ENCODE measurements around the gene USP54. TPM values are rescaled to one million over a fixed set of nuclear protein-coding genes. Genes with fewer than 3 reads are reported as not detected.

Gene USP54
- total and polyA plus RNA-seq, 9 donors: 8.0 to 72.7 (median 32.0) TPM

DNA sequence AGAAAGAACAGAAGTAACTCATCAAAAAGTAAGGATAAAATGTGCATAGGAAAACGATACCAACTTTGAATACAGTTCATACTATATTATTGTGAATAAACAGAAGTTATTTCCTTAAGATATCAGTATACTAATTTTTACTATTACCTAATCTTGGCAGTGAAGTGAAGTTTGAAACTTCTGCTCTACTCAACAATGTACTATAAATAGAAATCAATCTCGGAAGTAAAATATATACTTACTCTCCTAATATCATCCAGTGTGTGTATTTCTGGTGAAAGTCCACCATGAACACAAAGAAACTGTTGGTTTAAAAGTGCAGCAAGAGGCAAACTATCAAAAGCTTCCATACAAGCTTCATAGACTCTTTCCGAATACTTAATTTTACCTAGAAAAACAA, 119.9 kb downstream of the USP54 start:
- no peaks in the 10 kb centered on the region for H3K4me1 ChIP-seq (ENCODE audit: insufficient read depth)
- no peaks in the 10 kb centered on the region for H3K9me3 ChIP-seq
- DNase-seq: no peak
- 51 to 60% (median 58%) methylated on average over 3 of the region's 3 CpGs for WGBS, 3 donors
- no peaks in the 10 kb centered on the region for H3K27me3 ChIP-seq
- TF ChIP-seq, protein P1, sequence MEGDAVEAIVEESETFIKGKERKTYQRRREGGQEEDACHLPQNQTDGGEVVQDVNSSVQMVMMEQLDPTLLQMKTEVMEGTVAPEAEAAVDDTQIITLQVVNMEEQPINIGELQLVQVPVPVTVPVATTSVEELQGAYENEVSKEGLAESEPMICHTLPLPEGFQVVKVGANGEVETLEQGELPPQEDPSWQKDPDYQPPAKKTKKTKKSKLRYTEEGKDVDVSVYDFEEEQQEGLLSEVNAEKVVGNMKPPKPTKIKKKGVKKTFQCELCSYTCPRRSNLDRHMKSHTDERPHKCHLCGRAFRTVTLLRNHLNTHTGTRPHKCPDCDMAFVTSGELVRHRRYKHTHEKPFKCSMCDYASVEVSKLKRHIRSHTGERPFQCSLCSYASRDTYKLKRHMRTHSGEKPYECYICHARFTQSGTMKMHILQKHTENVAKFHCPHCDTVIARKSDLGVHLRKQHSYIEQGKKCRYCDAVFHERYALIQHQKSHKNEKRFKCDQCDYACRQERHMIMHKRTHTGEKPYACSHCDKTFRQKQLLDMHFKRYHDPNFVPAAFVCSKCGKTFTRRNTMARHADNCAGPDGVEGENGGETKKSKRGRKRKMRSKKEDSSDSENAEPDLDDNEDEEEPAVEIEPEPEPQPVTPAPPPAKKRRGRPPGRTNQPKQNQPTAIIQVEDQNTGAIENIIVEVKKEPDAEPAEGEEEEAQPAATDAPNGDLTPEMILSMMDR (IDR thresholded peaks at IDR 0.05): no peak
- TF ChIP-seq EP300 (IDR thresholded peaks at IDR 0.05) (no peak), POLR2A (IDR thresholded peaks at IDR 0.05) (no peak)
- intact Hi-C loops (cut with DNase I): no loop called here
- H3K4me3 ChIP-seq: no peak overlapping the region
- no peak overlapping the region for H3K27ac ChIP-seq
- H3K36me3 ChIP-seq: no peaks in the 10 kb centered on the region

DNA sequence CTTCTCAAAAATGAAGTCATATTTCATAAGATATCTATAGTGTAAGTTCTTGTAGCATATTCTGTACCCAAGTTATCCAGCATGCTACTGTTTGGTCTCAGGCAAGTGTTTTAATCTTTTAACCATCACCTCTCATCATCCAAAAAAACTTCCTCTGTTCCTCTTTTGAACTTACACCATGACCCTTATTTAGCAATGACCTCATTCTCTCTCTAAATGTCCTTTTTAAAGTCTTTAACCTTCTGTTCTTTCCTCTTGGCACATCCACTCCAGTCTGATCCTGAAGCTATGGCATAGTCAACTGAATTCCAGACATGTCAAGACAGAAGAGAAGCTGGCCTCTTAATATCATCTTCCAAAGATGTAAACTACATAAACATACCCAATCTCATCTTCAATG, 121.6 kb downstream of the USP54 start:
- Histone ChIP-seq H3K4me3 (no peak overlapping the region), H3K36me3 (no peaks in the 10 kb centered on the region), H3K27ac (no peak overlapping the region), H3K9me3 (no peaks in the 10 kb centered on the region), H3K27me3 (no peaks in the 10 kb centered on the region), H3K4me1 (ENCODE audit: insufficient read depth) (no peaks in the 10 kb centered on the region)
- TF ChIP-seq POLR2A (IDR thresholded peaks at IDR 0.05) (no peak), EP300 (IDR thresholded peaks at IDR 0.05) (no peak)
- TF ChIP-seq, protein P1 (IDR thresholded peaks at IDR 0.05): no peak
- DNase-seq: no peak
- intact Hi-C loops (cut with DNase I): no loop called here

DNA sequence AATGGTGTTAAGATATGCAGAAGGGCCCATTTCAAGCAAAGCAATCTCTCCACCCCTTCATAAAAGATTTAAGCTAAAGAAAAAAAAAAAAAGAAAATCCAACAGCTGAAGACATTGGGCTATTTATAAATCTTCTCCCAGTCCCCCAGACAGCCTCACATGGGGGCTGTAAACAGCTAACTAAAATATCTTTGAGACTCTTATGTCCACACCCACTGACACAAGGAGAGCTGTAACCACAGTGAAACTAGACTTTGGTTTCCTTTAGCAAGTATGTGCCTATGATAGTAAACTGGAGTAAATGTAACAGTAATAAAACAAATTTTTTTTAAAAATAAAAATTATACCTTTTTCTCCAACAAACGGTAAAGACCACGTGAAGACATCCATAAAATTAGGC, 123.9 kb downstream of the USP54 start:
- no peaks in the 10 kb centered on the region for H3K27me3 ChIP-seq
- DNase-seq: no peak
- WGBS, 3 donors: 35 to 77% (median 43%) methylated on average over 2 of the region's 2 CpGs

DNA sequence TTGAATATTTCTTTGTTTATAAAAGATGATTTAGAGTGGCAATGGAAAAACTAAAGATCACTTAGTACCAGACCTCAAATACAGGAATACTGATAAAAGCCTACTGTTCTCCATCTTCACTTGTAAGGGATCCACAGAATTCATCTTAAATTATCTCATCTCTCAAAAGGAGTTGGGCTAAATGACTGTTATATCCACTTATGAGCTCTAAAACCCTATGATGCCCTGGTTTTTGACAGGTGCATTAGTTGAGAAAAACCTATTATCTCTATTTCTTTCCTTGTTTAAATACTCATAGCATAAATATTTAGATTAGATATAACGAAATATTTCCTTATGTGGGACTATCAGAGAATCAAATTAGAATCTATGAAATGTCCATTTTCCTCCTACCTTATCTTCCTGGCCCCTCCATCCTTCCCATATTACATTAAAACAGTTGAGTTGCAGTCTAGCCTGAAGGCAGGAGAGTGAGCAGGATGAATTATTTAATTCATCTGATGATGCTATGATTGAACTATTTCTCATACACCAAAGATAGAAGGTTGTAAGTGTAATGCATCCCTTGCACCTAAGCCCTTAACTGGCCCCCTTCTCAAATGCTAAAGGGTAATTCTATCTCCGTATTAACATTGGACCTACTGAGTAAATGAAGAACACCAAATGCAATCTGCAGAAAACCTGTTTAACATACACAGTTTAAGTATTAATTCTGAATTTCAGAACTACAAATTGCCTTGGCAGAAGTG, 125.0 kb downstream of the USP54 start:
- 84% methylated on average over 2 of the region's 2 CpGs for WGBS, 3 donors
- intact Hi-C loops (cut with DNase I): no loop called here
- no peaks in the 10 kb centered on the region for H3K9me3 ChIP-seq
- no peaks in the 10 kb centered on the region for H3K27me3 ChIP-seq
- no peak overlapping the region for H3K27ac ChIP-seq
- no peak for TF ChIP-seq POLR2A (IDR thresholded peaks at IDR 0.05)
- TF ChIP-seq, protein P1 (IDR thresholded peaks at IDR 0.05): no peak
- TF ChIP-seq EP300 (IDR thresholded peaks at IDR 0.05): no peak
- no peaks in the 10 kb centered on the region for H3K36me3 ChIP-seq
- DNase-seq: no peak
- H3K4me3 ChIP-seq: no peak overlapping the region
- H3K4me1 ChIP-seq (ENCODE audit: insufficient read depth): no peaks in the 10 kb centered on the region

More for the DNA sequence above, 123.9 kb downstream of the USP54 start:
- TF ChIP-seq, protein P1 (IDR thresholded peaks at IDR 0.05): no peak
- no peak for TF ChIP-seq POLR2A (IDR thresholded peaks at IDR 0.05)
- no peak for TF ChIP-seq EP300 (IDR thresholded peaks at IDR 0.05)
- Histone ChIP-seq H3K4me3 (no peak overlapping the region), H3K27ac (no peak overlapping the region), H3K4me1 (ENCODE audit: insufficient read depth) (no peaks in the 10 kb centered on the region), H3K36me3 (no peaks in the 10 kb centered on the region), H3K9me3 (no peaks in the 10 kb centered on the region)
- intact Hi-C loops (cut with DNase I): no loop called here

All from ovary (tissue), 9 donors.